ENCODE results near the gene ACTR2. TPM values are rescaled to one million over a fixed set of nuclear protein-coding genes. Genes with fewer than 3 reads are reported as not detected.

The ACTR2 gene
- total RNA-seq, 1 experiment from 2014 or later = 199 TPM

GRCh38 chr2:65297544-65297943 lies 69.9 kb downstream of the ACTR2 start (continued):
- TF ChIP-seq REST (IDR thresholded peaks at IDR 0.05; ENCODE audit: low read depth) = no peak
- no peak for TF ChIP-seq ELF1 (IDR thresholded peaks at IDR 0.05; ENCODE audit: borderline replicate concordance, low read depth)
- no peak for TF ChIP-seq SP1 (IDR thresholded peaks at IDR 0.05; ENCODE audit: low read depth)
- TF ChIP-seq, protein P1, sequence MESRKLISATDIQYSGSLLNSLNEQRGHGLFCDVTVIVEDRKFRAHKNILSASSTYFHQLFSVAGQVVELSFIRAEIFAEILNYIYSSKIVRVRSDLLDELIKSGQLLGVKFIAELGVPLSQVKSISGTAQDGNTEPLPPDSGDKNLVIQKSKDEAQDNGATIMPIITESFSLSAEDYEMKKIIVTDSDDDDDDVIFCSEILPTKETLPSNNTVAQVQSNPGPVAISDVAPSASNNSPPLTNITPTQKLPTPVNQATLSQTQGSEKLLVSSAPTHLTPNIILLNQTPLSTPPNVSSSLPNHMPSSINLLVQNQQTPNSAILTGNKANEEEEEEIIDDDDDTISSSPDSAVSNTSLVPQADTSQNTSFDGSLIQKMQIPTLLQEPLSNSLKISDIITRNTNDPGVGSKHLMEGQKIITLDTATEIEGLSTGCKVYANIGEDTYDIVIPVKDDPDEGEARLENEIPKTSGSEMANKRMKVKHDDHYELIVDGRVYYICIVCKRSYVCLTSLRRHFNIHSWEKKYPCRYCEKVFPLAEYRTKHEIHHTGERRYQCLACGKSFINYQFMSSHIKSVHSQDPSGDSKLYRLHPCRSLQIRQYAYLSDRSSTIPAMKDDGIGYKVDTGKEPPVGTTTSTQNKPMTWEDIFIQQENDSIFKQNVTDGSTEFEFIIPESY (IDR thresholded peaks at IDR 0.05; ENCODE audit: extremely low read depth, insufficient replicate concordance, low read length) = no peak
- no peak for TF ChIP-seq EGR1 (IDR thresholded peaks at IDR 0.05; ENCODE audit: low read depth)

GRCh38 chr2:65298089-65298488 lies 70.5 kb downstream of the ACTR2 start:
- no peaks in the 10 kb centered on the region for H3K9me3 ChIP-seq (ENCODE audit: control insufficient read depth in 1 of 2, insufficient read depth in 1 of 2, low read depth in 1 of 2, low read length in 2 of 2)
- ChIA-PET POLR2A (no interaction called here), CTCF (no interaction called here), RAD21 (ENCODE audit: low non-redundant PET in 1 of 2, low total read pairs in 2 of 2, uncharacterized antibody in 2 of 2, unreplicated experiment in 2 of 2) (no interaction called here)
- intact Hi-C loops (cut with micrococcal nuclease) = no loop called here
- H3K9ac ChIP-seq (ENCODE audit: low read length) = no peak overlapping the region
- no peaks in the 10 kb centered on the region for H3K27me3 ChIP-seq (ENCODE audit: insufficient read depth, low read length)
- H4K20me1 ChIP-seq (ENCODE audit: insufficient read depth) = no peaks in the 10 kb centered on the region
- no peak overlapping the region for H3K4me3 ChIP-seq (replicated peaks in 1 of 2; ENCODE audit: low read depth in 1 of 2, low read length in 2 of 2)
- H3K79me2 ChIP-seq (ENCODE audit: insufficient read depth, low read length) = no peaks in the 10 kb centered on the region
- BruUV-seq (replicated peaks) = no TSS peak
- DNase-seq (ENCODE audit: low read depth, low spot score) (no peak), ATAC-seq (no peak)
- no peak overlapping the region for H3K27ac ChIP-seq (ENCODE audit: low read depth, low read length)
- H3K36me3 ChIP-seq (ENCODE audit: control insufficient read depth in 1 of 2, insufficient read depth in 2 of 2, low read length in 2 of 2) = no peaks in the 10 kb centered on the region
- H3K4me1 ChIP-seq (ENCODE audit: control insufficient read depth in 1 of 2, insufficient read depth in 2 of 2, low read length in 2 of 2) = peaks cover 4 to 6% of the 10 kb centered on the region in 2 experiments
- H2AFZ ChIP-seq (ENCODE audit: low read depth, low read length, poor library complexity, severe bottlenecking) = no peak overlapping the region
- no peaks in the 10 kb centered on the region for H3K9me2 ChIP-seq (ENCODE audit: insufficient read depth)
- H3K4me2 ChIP-seq (ENCODE audit: low read length) = no peak overlapping the region
- TF ChIP-seq YY1 (IDR thresholded peaks at IDR 0.05; ENCODE audit: extremely low read depth, insufficient replicate concordance, low read depth, low read length) = no peak
- TF ChIP-seq ZNF274 (IDR thresholded peaks at IDR 0.05; ENCODE audit: low read depth, low read length) = no peak
- TF ChIP-seq TCF7L2 (IDR thresholded peaks at IDR 0.05; ENCODE audit: borderline replicate concordance, extremely low read depth, insufficient read depth, insufficient read length) = no peak
- TF ChIP-seq JUND (IDR thresholded peaks at IDR 0.05) = no peak
- no peak for TF ChIP-seq CTCF (IDR thresholded peaks at IDR 0.05 in 2 of 3, conservative IDR thresholded peaks at IDR 0.05 in 1 of 3; ENCODE audit: borderline replicate concordance in 1 of 3, insufficient read depth in 1 of 3, low read depth in 2 of 3, low read length in 2 of 3)
- no peak for TF ChIP-seq EZH2phosphoT487 (IDR thresholded peaks at IDR 0.05; ENCODE audit: borderline replicate concordance)
- no peak for TF ChIP-seq RAD21 (IDR thresholded peaks at IDR 0.05; ENCODE audit: low read depth)
- TF ChIP-seq SP1 (IDR thresholded peaks at IDR 0.05; ENCODE audit: low read depth) = no peak
- TF ChIP-seq EGR1 (IDR thresholded peaks at IDR 0.05; ENCODE audit: low read depth) = no peak
- no peak for TF ChIP-seq ELF1 (IDR thresholded peaks at IDR 0.05; ENCODE audit: borderline replicate concordance, low read depth)
- no peak for TF ChIP-seq SIN3A (IDR thresholded peaks at IDR 0.05; ENCODE audit: low read depth)
- TF ChIP-seq, protein P2, sequence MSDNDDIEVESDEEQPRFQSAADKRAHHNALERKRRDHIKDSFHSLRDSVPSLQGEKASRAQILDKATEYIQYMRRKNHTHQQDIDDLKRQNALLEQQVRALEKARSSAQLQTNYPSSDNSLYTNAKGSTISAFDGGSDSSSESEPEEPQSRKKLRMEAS (IDR thresholded peaks at IDR 0.05) = no peak
